DMS153 treated with DMSO at 0.1 percent for 48 hours (cell line): ENCODE measurements around the gene NDRG4.

Experiments
- DNase-seq: peaks from one replicate; lab custom pipeline; 2025; ENCODE audit not compliant: unreplicated experiment; lab: John Stamatoyannopoulos, UW

NDRG4 gene, protein sequence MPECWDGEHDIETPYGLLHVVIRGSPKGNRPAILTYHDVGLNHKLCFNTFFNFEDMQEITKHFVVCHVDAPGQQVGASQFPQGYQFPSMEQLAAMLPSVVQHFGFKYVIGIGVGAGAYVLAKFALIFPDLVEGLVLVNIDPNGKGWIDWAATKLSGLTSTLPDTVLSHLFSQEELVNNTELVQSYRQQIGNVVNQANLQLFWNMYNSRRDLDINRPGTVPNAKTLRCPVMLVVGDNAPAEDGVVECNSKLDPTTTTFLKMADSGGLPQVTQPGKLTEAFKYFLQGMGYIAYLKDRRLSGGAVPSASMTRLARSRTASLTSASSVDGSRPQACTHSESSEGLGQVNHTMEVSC

DNA sequence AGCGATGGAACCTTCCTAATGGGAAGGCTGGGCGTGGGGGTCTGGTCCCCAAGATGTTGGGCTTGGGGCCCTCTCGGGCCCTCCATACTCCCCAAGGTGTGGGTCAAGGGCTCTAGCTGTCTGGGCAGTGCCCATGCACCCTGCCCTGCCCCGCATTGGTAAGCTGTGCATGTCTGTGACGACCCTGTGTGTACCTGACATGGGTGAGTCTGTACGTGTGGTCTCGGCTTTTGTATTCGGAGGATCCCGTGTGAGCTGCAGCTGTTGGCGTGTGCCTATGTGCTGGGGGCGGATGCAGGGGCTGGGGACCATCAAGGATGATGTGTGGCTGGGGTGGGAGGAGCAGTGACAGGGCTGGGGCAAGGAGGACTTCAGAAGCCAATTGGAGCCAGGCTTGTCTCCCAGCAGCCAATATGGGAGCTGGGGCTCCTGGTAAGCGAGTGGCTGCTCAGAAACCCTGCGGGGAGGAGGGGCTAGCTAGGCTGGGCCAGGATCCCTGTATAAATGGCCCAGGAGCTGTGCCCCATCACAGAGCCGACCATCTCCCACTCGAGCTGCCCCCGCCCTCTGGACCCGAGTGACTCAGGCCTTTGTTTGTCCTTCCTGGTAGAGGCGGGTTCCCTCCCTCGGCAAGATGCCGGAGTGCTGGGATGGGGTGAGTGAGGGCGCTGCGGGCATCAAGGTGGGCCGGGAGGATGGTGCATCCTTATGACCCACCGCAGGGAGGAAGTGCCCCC is at the start of gene NDRG4:
TSS of gene NDRG4 (plus strand) at position 529 of the 737 bp plus-strand sequence. CDS start at position 635, 106 bp downstream.
- no peak for DNase-seq

DNA sequence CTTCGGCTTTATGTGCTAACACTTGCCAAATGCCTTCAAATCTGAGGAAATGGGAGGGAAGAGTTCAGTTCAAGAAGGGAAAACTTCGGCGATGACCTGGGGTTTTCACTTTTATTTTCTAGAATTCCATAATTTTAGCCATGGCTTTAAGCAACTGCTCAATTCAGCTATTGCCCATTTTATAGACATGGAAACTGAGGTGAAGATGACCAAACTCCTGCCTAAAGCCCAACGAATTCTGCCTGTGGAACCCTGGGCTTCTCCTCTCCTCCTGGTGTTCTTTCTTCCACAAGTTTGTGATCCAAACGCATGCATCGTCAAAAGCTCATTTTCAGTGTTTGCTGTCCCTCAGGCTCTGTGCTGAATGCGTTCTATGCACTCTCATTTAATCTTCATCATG is 49.4 kb upstream of the NDRG4 start:
- no peak for DNase-seq

DNA sequence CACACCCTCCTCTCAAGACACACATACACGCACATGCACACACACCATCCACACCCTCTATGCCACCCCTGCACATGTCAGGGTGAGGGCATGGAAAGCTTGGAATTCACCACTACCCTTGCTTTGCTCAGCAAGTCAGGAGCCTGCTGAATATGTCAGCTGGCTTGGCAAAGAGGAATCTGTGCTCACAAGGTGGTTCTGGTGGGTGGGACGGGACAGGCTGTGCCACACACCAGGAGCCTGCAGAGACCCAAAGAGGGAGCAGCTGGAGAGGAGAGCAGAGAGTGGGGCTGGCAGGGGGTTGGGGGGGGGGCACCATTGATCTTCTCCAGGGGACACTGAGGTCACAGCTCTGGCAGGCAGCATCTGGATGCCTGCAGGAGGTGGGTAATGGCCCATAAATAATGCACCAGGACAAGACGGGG is 48.7 kb upstream of the NDRG4 start:
- no peak for DNase-seq

DNA sequence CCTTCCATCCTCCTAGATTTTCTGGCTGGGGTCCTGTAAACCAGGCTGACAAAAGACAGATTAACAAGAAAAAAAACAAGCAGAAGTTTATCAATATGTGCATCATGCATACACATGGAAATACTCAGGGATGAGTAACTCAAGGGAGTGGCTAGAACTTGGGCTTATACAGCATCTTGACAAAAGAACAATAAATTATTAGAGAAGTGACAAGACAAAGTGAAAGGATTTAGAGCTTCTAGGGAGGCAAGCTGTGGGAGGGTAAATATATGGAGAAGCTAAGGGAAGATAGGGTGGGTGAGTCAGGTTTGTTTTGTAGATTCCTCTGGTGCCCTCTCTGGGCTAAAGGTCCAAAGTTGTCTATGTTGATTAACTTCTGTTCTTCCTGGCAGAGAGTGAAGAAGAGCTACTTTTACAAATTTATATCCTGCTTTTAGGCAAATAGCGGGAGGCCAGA is 48.0 kb upstream of the NDRG4 start:
- DNase-seq = no peak

DNA sequence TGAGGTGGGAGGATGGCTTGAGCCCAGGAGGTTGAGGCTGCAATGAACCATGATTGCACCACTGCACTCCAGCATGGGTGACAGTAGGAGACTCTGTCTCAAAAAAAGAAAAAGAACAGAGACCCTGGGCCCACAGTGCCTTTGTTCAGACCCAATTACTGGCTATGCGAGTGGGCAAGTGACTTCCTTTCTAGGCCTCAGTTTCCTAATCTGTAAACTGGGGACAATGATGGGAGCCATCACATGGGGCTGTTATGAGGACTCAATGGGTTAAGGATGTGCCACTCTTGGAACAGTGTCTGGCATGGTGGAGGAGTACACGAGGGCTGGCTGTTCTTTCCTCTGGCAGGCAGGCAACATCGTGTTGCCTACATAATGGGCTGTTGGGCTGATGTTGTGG is 47.3 kb upstream of the NDRG4 start:
- DNase-seq = no peak

DNA sequence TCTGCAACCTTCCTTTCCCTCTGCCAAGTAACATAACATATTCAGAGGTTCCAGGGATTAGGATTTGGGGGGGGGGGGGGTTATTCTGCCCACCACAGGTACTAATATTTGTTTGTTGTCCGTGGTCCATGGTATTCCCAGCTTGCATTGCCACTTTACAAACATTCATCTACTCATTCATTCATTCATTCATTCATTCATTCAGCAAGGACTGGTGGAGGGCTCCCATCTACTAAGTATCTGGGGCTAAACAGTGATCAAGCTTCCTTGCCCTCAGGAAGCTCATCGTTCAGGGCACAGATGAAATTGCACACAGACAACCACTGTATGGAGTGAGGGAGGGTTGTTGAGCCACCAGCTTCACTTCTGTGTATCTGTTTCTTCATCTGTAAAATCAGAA is 45.8 kb upstream of the NDRG4 start:
- DNase-seq = no peak

DNA sequence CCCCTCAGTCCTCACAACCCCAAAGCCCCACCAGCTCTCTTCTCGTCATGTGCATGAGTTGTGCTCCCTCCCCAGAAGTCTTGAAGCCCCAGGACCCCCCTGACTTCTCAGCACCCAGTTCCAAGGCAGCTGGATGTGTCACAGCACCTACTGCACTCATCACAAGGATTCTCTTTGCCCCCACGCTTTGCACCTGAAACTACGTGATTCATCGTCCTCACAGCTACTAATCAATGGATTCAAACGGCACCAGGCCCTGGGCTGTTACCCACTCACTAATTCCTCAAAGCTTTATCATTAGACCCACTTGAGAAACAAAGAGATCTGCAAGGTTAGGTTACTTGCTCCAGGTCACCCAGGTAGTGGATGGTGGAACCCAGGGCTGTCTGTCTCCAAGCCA is 45.1 kb upstream of the NDRG4 start:
- no peak for DNase-seq

DNA sequence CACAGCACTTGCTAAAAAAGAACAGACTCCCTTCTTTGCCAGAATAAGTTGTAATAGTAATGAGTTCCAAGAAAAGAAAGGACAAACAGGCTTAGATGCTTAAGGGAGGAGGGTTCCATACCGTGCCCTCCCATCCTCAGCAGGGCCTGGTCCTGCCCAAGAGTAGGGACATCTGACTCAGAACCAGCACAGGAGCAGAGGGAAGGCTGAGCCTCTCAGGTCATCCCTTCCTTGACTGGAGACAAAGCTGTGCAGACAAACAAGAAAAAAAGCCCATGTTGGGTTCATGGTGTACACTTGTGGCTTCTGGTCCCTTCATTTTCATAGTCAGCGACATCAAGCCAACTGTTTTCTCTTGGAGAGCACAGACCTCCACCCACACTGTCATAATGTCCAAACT is 44.2 kb upstream of the NDRG4 start:
- DNase-seq = no peak

DNA sequence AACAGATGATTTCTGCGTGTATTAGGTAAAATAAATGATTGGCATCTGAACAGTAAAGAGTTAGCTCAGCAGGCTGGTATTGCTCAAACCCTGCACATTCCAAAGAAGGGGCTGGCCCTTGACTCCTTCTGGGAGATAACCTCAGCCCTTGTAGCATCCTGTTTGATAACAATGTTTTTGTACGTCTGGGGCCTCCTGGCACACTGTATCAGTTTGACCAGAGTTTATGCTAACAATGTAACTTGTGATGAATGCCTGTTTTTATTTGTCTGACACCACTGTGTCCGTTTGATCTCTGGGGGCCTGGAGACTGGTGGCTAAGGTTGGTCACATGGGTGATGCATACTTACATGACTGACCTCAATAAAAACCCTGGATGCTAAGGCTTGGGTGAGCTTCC is 43.8 kb upstream of the NDRG4 start:
- DNase-seq = no peak

DNA sequence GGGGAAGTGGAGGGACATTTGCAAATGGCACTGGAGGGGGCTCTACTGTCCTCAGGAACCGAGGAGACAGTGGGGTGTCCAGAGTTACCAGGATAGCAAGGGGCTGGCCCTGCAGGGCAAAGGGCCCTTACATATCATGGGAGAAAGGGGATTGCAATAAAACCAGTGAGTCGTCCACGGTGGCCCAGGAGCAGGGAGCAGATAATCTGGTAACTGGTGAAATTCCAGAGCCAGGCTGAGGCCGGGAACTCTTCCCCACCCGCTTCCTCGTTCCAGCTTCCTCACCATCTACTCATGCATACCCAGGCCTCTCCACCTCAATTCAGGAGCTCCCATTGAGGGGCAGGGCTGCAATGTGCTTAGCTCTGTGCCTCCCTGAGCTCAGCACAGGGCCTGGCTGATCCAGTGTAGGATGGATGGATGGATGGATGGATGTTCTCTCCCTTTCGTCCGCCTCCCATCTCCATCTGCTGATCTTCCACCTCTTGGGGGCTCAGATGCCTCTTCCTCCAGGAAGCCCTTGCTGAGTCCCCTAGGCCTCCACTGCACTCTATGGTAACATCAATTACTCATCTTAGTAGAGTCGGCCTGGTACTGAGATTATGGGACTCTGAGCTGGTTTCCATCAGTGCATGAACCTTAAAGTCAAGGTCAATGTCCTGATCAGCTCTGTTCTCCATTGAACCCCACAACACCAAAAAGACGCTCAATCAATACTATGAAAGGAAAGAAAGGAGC is 41.2 kb upstream of the NDRG4 start:
- DNase-seq = no peak

DNA sequence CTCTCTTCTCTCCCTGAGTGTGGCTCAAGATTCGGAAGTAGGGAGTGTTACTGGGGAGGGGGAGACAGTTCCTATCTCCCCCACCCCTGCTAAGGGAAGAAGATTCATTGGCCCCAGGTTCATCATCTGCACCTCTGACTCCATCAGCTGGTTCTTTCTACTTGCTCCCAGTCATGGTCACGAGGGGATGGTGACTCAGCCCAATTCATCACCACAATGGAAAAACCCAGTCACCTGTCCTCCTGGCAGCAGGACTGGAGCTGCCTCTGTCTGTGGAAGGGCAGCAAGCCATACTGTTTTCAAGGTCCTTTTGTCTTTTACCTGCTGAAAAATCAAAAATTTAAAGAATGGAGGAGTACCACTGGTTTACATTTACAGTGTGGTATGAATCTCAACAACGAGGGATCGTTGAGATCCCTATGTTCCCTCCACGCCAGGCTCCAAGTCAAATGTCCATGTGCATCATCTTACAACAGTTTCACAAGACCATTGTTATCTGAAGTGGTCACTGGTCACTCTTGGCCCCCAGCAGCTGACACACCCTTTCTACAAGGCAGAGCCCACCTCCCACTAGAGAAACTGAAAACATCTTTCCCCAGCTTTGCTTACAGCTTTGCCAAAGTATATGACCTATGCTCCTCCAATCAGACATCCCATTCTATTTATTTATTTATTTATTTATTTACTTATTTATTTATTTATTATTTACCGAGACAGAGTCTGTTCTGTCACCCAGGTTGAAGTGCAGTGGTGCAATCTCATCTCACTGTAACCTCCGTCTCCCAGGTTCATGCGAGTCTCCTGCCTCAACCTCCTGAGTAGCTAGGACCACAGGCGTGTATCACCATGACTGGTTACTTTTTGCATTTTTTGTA is 40.4 kb upstream of the NDRG4 start:
- no peak for DNase-seq

DNA sequence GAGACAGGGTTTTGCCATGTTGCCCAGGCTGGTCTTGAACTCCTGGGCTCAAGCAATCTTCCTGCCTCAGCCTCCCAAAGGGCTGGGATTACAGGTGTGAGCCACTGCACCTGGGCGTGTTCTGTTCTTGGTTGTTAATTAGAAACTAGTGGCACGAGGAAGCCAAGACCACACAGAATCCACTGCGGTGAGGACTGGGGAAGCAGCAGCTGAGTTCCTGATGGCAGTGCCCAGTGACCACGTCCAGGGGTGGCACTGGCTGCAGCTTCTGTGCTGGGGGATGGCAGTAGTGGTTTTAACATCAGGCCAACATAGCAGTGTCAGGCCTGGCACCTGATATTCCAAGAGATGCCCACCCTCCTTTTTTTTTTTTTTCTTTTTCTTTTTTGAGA is 39.7 kb upstream of the NDRG4 start:
- no peak for DNase-seq

DNA sequence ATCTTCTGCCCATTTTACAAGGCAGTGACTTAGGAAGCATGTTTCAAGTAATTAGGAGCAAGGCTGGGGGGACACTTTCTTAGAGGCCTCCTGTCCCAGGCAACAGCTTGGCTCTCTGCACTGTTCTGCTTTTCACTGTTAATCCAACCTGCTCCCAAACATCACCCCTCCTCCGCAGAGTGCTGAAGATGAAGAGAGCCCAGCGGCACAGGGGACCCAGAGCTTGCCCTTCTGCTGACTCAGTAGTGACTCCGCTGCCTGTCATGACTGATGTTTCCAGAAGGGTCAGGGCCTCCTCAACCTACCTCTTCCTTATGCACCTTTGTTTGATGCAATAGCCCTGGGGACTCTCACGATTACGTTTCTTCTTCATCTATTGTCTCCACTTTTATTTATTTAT is 38.9 kb upstream of the NDRG4 start:
- no peak for DNase-seq

DNA sequence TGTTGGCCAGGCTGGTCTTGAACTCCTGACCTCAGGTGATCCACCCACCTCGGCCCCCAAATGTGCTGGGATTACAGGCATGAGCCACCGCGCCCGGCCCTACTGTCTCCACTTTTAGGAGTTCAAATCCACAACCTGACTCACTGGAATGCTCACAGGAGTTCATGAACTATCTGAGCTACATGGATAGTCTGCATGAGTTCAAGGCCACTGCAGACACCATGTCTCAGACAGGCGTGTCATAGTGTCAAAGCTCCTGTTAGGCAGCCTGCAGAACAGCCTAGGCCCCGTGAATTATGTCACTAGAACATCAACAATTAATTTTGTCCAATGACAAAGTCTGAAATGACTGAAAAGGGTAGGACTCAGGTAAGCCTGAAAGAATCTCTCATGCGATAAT is 38.3 kb upstream of the NDRG4 start:
- no peak for DNase-seq

DNA sequence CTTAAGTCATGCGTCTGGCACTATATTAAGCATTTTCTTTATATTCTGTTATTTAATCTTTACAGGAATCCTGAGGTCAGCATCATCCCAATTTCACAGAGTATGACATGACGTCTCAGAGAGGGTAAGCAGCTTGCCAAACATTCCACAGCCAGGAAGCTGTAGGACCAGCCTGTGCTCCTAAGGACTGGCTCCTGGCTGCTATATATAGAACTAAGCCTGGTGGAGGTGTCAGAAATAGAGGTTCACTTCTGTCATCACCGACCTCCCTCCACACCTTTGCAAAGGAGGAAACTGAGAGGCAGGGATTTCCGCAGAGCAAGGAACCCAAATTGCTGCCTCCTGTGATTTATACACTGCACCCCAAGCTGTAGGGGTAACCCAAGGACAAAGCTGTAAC is 37.9 kb upstream of the NDRG4 start:
- no peak for DNase-seq

DNA sequence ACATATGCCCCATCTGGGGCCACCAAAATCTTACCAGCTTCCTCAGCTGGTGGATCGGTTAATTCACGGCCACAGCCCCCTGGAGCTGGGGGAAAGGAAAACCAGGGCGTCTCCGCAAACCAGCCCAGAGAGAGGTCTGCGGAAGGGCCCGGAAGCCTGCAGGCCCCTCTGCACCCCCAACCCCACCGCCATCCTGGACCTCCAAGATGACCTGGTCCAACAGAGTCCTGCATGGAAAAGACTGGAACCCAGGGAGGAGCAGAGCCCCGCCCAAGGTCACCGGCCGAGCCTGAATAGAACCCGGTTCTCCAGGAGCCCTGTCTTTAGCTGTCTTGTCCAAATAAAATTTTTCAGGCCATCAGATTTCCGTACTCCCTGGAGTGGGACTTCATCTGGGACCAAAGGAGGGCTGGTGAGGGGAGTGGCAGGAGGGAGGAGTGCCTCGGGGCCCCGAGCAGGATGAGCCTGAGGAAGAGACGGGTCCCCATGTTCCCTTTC is 37.4 kb upstream of the NDRG4 start:
- no peak for DNase-seq

DNA sequence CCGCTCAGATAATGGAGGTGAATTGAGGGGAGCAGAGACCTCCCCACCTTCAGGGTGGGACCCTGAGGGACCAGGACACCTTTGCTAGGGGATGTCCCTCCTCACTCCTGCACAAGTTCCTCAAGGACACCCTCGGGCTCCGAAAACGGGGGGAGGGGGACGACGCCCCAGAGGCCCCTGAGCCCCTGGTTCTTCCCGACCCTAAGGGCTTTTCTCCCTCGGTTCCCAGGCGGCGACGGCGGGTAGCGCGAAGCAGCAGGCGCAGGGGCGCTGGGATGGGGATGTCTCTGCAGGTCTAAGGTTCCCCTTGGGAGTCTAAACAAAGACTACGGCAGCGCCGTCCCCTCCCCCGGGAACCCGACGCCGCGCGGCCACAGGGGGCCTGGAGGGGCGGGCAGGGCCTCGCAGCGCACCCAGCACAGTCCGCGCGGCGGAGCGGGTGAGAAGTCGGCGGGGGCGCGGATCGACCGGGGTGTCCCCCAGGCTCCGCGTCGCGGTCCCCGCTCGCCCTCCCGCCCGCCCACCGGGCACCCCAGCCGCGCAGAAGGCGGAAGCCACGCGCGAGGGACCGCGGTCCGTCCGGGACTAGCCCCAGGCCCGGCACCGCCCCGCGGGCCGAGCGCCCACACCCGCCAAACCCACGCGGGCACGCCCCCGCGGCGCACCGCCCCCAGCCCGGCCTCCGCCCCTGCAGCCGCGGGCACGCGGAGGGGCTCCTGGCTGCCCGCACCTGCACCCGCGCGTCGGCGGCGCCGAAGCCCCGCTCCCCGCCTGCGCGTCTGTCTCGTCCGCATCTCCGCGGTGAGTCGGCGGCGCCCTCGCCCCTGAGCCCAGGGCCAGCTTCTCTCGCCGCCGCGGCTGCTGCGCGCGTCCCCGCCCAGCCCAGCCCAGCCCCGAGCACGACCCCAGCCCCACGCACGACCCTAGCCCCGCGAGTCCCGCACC is 36.7 kb upstream of the NDRG4 start:
- no peak for DNase-seq

DNA sequence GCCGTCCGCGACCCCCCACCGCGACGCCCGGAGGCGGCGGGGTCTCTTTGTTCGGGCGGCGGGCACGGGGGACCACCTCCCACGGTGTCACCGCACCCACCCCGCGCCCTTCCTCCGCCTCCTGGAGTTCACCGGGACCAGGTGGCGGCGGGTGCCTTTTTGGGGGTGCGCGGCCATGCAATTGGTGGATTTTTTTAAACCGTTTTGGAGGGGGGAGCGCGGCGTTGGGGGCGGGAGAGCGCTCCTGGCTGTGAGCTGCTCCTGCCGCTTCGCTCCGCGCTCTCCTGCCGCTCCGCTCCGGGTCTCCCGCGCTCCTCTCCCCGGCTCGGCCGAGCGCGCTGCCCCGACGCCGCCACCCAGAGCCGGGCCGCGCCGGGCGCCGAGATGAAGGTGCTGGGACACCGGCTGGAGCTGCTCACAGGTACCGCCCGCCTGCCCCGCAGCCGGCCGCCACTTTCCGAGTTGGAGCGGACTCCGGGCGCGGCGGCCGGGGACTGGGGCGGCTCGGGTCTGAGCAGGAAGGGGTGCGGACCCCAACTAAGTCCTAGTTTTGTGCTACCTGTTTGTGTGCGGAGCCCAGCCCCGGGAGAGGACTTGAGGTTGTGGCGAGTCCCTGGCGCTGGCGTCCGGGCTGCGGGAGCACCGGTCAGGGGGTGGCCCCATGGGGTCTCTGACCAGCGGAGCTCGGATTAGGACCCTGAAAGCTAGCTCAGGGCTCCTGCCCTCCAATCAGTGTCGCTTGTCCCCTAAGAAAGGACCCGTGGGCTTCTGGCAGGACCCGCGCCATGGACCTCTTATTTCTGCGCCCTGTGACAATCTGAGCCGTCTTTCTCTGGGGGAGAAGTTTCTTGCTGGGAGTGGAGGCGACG is 35.7 kb upstream of the NDRG4 start:
- no peak for DNase-seq
